ENCODE data around the gene SAMHD1. TPM values are rescaled to one million over a fixed set of nuclear protein-coding genes. Genes with fewer than 3 reads are reported as not detected.

The SAMHD1 gene
- total RNA-seq, 3 donors from 2014 or later, result 146 to 380 (median 311) TPM

- Histone ChIP-seq H3K4me3 (no peak overlapping the region), H3K36me3 (no peaks in the 10 kb centered on the region), H3K4me1 (peaks cover 0 to 3% of the 10 kb centered on the region in 2 donors), H3K27ac (no peak overlapping the region), H3K9me3 (no peaks in the 10 kb centered on the region), H3K27me3 (no peaks in the 10 kb centered on the region)
- TF ChIP-seq POLR2AphosphoS5 (IDR thresholded peaks at IDR 0.05) (no peak), POLR2A (IDR thresholded peaks at IDR 0.05) (no peak), CTCF (IDR thresholded peaks at IDR 0.05) (no peak)
- intact Hi-C loops (cut with DNase I; ENCODE audit: low total_unique reads), result no loop called here
- DNase-seq (ENCODE audit: low spot score in 2 of 2), result no peak
Measured at GRCh38 chr20:36866681-36867495, 84.6 kb downstream of the SAMHD1 start.

DNA sequence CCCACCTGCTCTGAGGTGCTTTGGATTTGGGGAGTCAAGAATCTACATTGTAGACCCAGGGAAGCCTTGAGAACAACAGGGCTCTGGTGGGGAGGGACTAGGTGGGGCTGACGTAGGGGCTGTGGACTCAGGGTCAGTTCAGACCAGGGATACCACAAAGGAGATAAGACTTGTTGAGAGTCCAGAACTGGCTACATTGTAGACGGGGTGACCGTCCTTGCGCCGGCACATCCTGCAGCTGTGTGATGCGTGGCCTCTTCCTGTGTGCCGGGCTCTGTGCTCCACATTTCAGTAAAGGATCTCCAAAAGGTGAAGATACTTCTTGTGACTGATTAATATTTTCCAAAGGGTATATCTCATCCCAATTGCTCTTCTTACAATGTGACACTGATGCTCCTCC, 85.3 kb downstream of the SAMHD1 start:
- no peak for DNase-seq (ENCODE audit: low spot score in 2 of 2)
- no peak overlapping the region for H3K27ac ChIP-seq
- no peak for TF ChIP-seq CTCF (IDR thresholded peaks at IDR 0.05)
- no peak for TF ChIP-seq POLR2AphosphoS5 (IDR thresholded peaks at IDR 0.05)
- TF ChIP-seq POLR2A (IDR thresholded peaks at IDR 0.05), result no peak
- no peaks in the 10 kb centered on the region for H3K9me3 ChIP-seq
- intact Hi-C loops (cut with DNase I; ENCODE audit: low total_unique reads), result no loop called here
- no peaks in the 10 kb centered on the region for H3K36me3 ChIP-seq
- H3K27me3 ChIP-seq, result no peaks in the 10 kb centered on the region
- H3K4me1 ChIP-seq, result peaks cover 2 to 7% of the 10 kb centered on the region in 2 donors
- H3K4me3 ChIP-seq, result no peak overlapping the region

- no peak for DNase-seq (ENCODE audit: low spot score in 2 of 2)
- intact Hi-C loops (cut with DNase I; ENCODE audit: low total_unique reads), result no loop called here
- Histone ChIP-seq H3K27me3 (no peaks in the 10 kb centered on the region), H3K4me3 (no peak overlapping the region), H3K27ac (peak overlapping the region in 1 of 2 donors; percentile 32), H3K9me3 (no peaks in the 10 kb centered on the region), H3K4me1 (peaks cover 5 to 7% of the 10 kb centered on the region in 2 donors), H3K36me3 (no peaks in the 10 kb centered on the region)
- TF ChIP-seq POLR2AphosphoS5 (IDR thresholded peaks at IDR 0.05) (no peak), POLR2A (IDR thresholded peaks at IDR 0.05) (no peak), CTCF (IDR thresholded peaks at IDR 0.05) (no peak)
Measured at GRCh38 chr20:36865861-36866149, 85.7 kb downstream of the SAMHD1 start.

DNA sequence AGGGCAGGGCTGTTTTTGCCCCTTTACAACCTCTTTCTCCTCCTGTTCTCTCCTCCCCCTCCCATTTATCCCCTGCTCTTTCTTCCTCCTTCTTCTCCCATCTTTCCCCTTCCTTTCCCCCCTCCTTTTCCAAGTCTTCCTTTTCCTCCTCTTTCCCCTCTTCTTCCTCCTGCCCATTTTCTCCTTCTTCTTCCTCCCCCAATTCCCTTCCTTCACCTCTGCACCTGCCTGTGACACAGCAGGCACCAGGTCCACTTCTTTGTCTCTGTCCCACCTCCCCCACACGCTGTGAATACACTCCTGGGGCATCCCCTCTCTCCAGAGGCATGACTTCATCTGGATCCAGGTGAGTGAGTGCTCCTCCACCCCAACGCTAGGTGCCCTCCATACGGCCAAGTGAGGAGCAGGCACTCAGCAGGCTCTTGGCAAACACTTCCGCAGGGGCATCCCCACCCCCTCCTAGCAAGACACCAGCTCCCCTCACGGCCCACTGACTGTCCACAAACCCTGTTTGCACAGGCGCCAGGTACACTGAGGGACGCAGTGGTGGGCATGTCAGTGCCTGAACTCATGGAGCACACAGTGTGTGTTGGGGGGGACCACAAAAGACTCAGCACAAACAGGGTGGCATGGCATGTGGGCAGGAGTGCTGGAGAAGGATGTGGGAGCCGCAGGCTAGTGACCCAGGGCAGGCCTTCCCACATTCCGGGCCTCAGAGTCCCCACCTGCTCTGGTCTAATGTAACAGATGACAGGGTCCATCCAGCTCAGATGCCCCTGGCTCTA, 86.2 kb downstream of the SAMHD1 start:
- H3K36me3 ChIP-seq, result no peaks in the 10 kb centered on the region
- no peaks in the 10 kb centered on the region for H3K27me3 ChIP-seq
- no peak for DNase-seq (ENCODE audit: low spot score in 2 of 2)
- H3K9me3 ChIP-seq, result no peaks in the 10 kb centered on the region
- H3K4me1 ChIP-seq, result peaks cover 7% of the 10 kb centered on the region in 2 donors
- intact Hi-C loops (cut with DNase I; ENCODE audit: low total_unique reads), result no loop called here
- TF ChIP-seq POLR2AphosphoS5 (IDR thresholded peaks at IDR 0.05) (no peak), CTCF (IDR thresholded peaks at IDR 0.05) (no peak), POLR2A (IDR thresholded peaks at IDR 0.05) (no peak)
- no peak overlapping the region for H3K4me3 ChIP-seq
- H3K27ac ChIP-seq, result peak overlapping the region; percentile 34 to 44
